Natural killer cell treated with Interleukin-12 subunit alpha and Interleukin-12 subunit beta and Interleukin-15 and Interleukin-18, amount 100 ng/mL, for 72 hours (primary cell): ENCODE measurements around the gene PLB1. TPM values are rescaled to one million over a fixed set of nuclear protein-coding genes. Genes with fewer than 3 reads are reported as not detected.

Experiments used
- ATAC-seq, 2 donors: fragments of 150-1000 bp; cut with Tn5 transposase in 1 of 2; sonication (Bioruptor Pico), chemical (Tn5 transposase) in 1 of 2; 2 replicates each; pipeline ENCODE4 v1.10.0; 2021
- DNase-seq: peaks from one replicate; pipeline ENCODE4 v3.0.0; 2022; ENCODE audit warnings: low spot score
- H3K27ac Mint-ChIP-seq, 2 donors: 1 replicate in 1 of 2; 2 replicates in 1 of 2; pipeline ENCODE4 v1.8.0; 2022; ENCODE audit warnings: mixed read lengths in 2 of 2, mild to moderate bottlenecking in 1 of 2, moderate library complexity in 1 of 2
- H3K27me3 Mint-ChIP-seq, 2 donors: 1 replicate in 1 of 2; 2 replicates in 1 of 2; pipeline ENCODE4 v1.8.0; 2022; ENCODE audit warnings: mixed read lengths in 2 of 2
- H3K36me3 Mint-ChIP-seq: one replicate; pipeline ENCODE4 v1.8.0; 2022; ENCODE audit warnings: mixed read lengths
- H3K4me1 Mint-ChIP-seq, 2 donors: 1 replicate in 1 of 2; 2 replicates in 1 of 2; pipeline ENCODE4 v1.8.0; 2022; ENCODE audit warnings: low read depth in 2 of 2, mixed read lengths in 2 of 2, mild to moderate bottlenecking in 1 of 2
- H3K4me3 Mint-ChIP-seq: one replicate; pipeline ENCODE4 v1.8.0; 2022; ENCODE audit warnings: mixed read lengths
- H3K9me3 Mint-ChIP-seq: 2 replicates; pipeline ENCODE4 v1.8.0; 2022; ENCODE audit warnings: mixed read lengths
- total RNA-seq, 2 donors: library from RNA; stranded (reverse); gene quantifications; one replicate each; pipeline ENCODE4 v1.2.3, GENCODE V29; 2022

PLB1 gene
- total RNA-seq, 2 donors from 2014 or later: 0.88 to 0.98 TPM

- peaks cover 3% of the 10 kb centered on the region for H3K9me3 Mint-ChIP-seq
- ATAC-seq: no peak
- H3K4me3 Mint-ChIP-seq: peak overlapping the region; percentile 21
- peak overlapping the region; percentile 90 to 95 for H3K27ac Mint-ChIP-seq
- H3K27me3 Mint-ChIP-seq: no peaks in the 10 kb centered on the region
- H3K36me3 Mint-ChIP-seq: no peaks in the 10 kb centered on the region
- peaks cover 48 to 61% of the 10 kb centered on the region in 2 donors for H3K4me1 Mint-ChIP-seq
- DNase-seq: no peak
These were observed 123.6 kb downstream of the PLB1 start for GRCh38 chr2:28619213-28620196.

- peaks cover 57 to 70% of the 10 kb centered on the region in 2 donors for H3K4me1 Mint-ChIP-seq
- H3K27ac Mint-ChIP-seq: peak overlapping the region; percentile 90 to 95
- DNase-seq: no peak
These were observed 124.5 kb downstream of the PLB1 start for GRCh38 chr2:28620291-28620793.

GRCh38 chr2:28620801-28621171 is 124.9 kb downstream of the PLB1 start:
- Mint-ChIP-seq H3K36me3 (no peaks in the 10 kb centered on the region), H3K27me3 (no peaks in the 10 kb centered on the region), H3K27ac (peak overlapping the region; percentile 90 to 95), H3K4me1 (peaks cover 61 to 73% of the 10 kb centered on the region in 2 donors), H3K9me3 (peaks cover 3% of the 10 kb centered on the region), H3K4me3 (peak overlapping the region; percentile 82)
- DNase-seq (no peak), ATAC-seq (no peak)

More at GRCh38 chr2:28620291-28620793, 124.5 kb downstream of the PLB1 start:
- H3K9me3 Mint-ChIP-seq: peaks cover 3% of the 10 kb centered on the region
- H3K4me3 Mint-ChIP-seq: peak overlapping the region; percentile 82
- no peak for ATAC-seq
- no peaks in the 10 kb centered on the region for H3K36me3 Mint-ChIP-seq
- H3K27me3 Mint-ChIP-seq: no peaks in the 10 kb centered on the region

DNA sequence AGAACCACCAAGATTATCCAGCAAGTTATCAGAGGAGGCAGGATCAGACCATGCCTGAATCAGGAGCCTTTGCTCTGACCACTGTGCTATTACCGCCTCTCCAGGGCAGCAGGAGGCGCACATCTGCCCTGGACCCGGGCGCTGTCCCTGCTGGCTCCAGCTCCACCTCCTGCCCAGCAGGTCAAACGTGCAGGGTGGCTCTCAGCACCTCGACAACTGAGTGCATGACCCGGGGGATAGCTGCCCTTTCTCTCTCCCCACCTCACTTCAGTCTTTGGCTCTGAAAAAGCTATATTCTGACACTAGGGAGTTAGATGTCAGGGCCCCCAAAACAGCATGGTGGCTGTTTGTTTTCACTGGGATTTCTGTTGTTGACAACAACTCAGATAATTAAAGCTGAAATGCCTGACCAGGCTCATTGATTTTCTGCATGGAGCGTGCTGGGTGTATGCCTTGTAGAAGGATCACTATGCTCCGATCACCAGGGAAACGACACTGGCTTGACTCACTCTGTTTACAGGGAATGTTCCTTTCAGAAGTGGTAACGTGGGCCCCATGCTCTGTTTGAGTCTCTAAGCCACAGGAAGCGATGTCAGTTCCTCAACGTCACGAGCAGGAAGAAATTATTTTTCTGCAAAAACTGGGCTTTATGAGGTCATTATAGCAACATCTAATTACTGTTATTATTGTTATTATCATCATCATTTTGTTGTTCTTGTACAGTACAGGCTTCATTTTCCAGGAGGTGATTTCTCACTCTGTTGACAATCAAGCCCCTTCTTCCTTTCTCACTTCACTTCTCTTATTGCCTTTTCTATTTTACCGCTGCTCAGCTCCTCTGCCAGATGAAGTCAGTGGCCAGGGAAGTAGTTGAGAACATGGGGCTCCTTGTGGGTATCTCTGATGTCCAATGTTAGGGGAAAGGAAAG is 125.6 kb downstream of the PLB1 start:
- H3K27me3 Mint-ChIP-seq: no peaks in the 10 kb centered on the region
- H3K36me3 Mint-ChIP-seq: no peaks in the 10 kb centered on the region
- ATAC-seq: peak; percentile 58 to 73

GRCh38 chr2:28622101-28622499 is 126.2 kb downstream of the PLB1 start:
- Mint-ChIP-seq H3K4me3 (peak overlapping the region; percentile 82), H3K27ac (peak overlapping the region; percentile 90 to 95), H3K27me3 (no peaks in the 10 kb centered on the region), H3K9me3 (peaks cover 3% of the 10 kb centered on the region), H3K36me3 (no peaks in the 10 kb centered on the region), H3K4me1 (peaks cover 62 to 80% of the 10 kb centered on the region in 2 donors)
- ATAC-seq (no peak), DNase-seq (no peak)

More for the DNA sequence above, 125.6 kb downstream of the PLB1 start:
- Mint-ChIP-seq H3K9me3 (peaks cover 3% of the 10 kb centered on the region), H3K27ac (peak overlapping the region; percentile 90 to 95), H3K4me1 (peaks cover 61 to 77% of the 10 kb centered on the region in 2 donors), H3K4me3 (peak overlapping the region; percentile 82)
- DNase-seq: peak; percentile 75

- peak overlapping the region; percentile 80 for H3K4me3 Mint-ChIP-seq
- ATAC-seq: no peak
- H3K9me3 Mint-ChIP-seq: peaks cover 6% of the 10 kb centered on the region
- peaks cover 73 to 79% of the 10 kb centered on the region in 2 donors for H3K4me1 Mint-ChIP-seq
- H3K36me3 Mint-ChIP-seq: no peaks in the 10 kb centered on the region
- no peaks in the 10 kb centered on the region for H3K27me3 Mint-ChIP-seq
- no peak for DNase-seq
- H3K27ac Mint-ChIP-seq: peak overlapping the region; percentile 90 to 100
These were observed 127.9 kb downstream of the PLB1 start for GRCh38 chr2:28623582-28624405.

GRCh38 chr2:28624436-28624792 is 128.6 kb downstream of the PLB1 start:
- peak overlapping the region; percentile 90 to 100 for H3K27ac Mint-ChIP-seq
- no peaks in the 10 kb centered on the region for H3K36me3 Mint-ChIP-seq
- no peak for DNase-seq
- H3K4me3 Mint-ChIP-seq: peak overlapping the region; percentile 80
- peaks cover 6% of the 10 kb centered on the region for H3K9me3 Mint-ChIP-seq
- peaks cover 71 to 75% of the 10 kb centered on the region in 2 donors for H3K4me1 Mint-ChIP-seq
- H3K27me3 Mint-ChIP-seq: no peaks in the 10 kb centered on the region
- ATAC-seq: no peak

DNA sequence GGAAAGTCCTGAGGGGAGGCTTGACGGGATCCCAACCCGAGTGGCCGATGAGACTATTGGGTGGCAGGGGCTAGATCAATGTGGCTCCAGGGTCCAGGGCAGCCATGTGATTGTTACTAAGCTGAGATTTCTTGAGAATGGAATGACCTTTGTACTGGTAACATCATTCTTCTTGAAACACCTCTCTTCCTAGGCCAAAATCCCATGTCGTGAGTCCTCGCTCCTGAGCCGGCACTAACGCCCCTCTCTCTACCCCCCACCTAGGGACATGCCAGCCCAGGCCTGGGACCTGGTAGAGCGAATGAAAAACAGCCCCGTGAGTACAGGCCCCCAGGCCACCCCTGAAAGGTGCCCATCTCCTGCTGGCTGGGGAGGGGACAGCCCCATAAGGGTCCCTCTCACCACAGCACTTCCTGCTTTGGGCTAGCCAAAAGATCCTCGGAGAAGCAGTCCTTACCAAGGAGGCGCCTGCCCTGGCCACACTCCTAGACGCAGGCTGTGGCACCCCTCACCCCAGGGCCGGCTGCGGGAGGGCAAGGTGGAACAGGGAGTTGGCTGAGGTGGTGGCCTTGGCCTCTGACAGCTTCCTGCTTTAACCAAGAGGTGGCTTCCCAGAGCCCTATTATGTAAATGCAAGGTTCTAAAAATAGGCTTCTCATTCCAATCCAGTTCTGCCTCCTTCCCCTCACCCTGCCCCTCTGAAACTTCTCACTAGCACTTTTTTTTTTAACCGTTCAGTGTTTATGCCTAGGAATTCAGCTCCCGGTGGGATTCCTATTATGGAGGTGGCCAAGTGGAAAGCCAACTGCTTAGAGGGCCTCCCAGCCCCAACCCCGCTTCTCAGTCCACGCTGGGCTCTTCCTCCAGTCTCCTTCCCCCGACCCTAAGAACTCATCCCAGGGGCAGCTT is 129.2 kb downstream of the PLB1 start:
- peak; percentile 84 to 89 for ATAC-seq
- Mint-ChIP-seq H3K4me3 (peak overlapping the region; percentile 80), H3K36me3 (no peaks in the 10 kb centered on the region), H3K9me3 (peaks cover 6% of the 10 kb centered on the region), H3K27ac (peak overlapping the region; percentile 90 to 100), H3K4me1 (peaks cover 64 to 68% of the 10 kb centered on the region in 2 donors), H3K27me3 (no peaks in the 10 kb centered on the region)
- DNase-seq: peak; percentile 90

GRCh38 chr2:28626376-28626775 is 130.5 kb downstream of the PLB1 start:
- peaks cover 6% of the 10 kb centered on the region for H3K9me3 Mint-ChIP-seq
- ATAC-seq (no peak), DNase-seq (peak; percentile 23)
- peaks cover 51 to 60% of the 10 kb centered on the region in 2 donors for H3K4me1 Mint-ChIP-seq
- H3K36me3 Mint-ChIP-seq: no peaks in the 10 kb centered on the region
- no peaks in the 10 kb centered on the region for H3K27me3 Mint-ChIP-seq
- no peak overlapping the region for H3K4me3 Mint-ChIP-seq
- H3K27ac Mint-ChIP-seq: peak overlapping the region; percentile 90 to 100

DNA sequence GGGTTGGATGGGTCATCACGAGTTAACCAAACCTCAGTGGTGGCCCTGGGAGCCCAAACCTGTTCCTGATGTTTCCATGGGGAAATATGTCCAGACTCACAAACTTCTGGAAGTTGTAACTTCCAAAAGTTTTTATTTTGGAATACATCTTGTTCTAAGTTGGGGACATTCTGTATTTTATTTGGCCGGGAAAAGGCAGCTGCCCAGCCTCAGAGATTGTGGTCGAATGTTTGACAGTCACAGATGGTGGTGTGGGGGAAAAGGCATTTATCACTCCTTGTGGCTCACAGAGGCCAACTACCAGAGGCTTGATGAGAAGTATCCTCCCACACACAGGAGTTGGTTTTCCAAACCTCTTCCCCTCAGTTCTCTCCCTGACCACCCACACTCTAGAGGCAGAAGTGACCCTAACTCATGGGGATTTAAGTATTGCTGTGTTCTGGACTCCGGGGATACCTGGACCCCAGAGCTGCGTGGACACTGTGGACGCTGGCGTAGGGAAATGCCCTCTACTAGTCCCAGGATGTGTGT is 131.1 kb downstream of the PLB1 start:
- Mint-ChIP-seq H3K36me3 (no peaks in the 10 kb centered on the region), H3K4me1 (peaks cover 45 to 54% of the 10 kb centered on the region in 2 donors), H3K4me3 (no peak overlapping the region), H3K27ac (peak overlapping the region; percentile 90 to 100), H3K27me3 (no peaks in the 10 kb centered on the region), H3K9me3 (peaks cover 6% of the 10 kb centered on the region)
- ATAC-seq (no peak), DNase-seq (no peak)

GRCh38 chr2:28627722-28628480 is 132.0 kb downstream of the PLB1 start:
- no peak for ATAC-seq
- Mint-ChIP-seq H3K27ac (peak overlapping the region; percentile 90 to 100), H3K4me1 (peaks cover 37 to 47% of the 10 kb centered on the region in 2 donors)

More at GRCh38 chr2:28627722-28628480, 132.0 kb downstream of the PLB1 start:
- Mint-ChIP-seq H3K9me3 (peaks cover 6% of the 10 kb centered on the region), H3K27me3 (no peaks in the 10 kb centered on the region), H3K36me3 (no peaks in the 10 kb centered on the region), H3K4me3 (peak overlapping the region; percentile 29)
- no peak for DNase-seq
